Subcutaneous adipose tissue (tissue), 4 donors: ENCODE results near the gene CLIC1. TPM values are rescaled to one million over a fixed set of nuclear protein-coding genes. Genes with fewer than 3 reads are reported as not detected.

Source experiments
- total RNA-seq, 4 donors: library from RNA; depleted of rRNA; stranded (reverse); fragments of >200 nt; gene quantifications; one replicate each; pipeline ENCODE4 v1.1.0, GENCODE V29; 2016
- TF ChIP-seq, protein P1 (sequence below): fragments of 450-650 bp; IDR thresholded peaks from one replicate; pipeline ENCODE4 v1.5.1; 2016; ENCODE audit warnings: low read depth, mild to moderate bottlenecking, control low read depth, antibody characterized with exemption, moderate library complexity

CLIC1 gene
- 100 to 1,000 TPM; 181 to 503 (median 311) TPM for total RNA-seq

- TF ChIP-seq, protein P1, sequence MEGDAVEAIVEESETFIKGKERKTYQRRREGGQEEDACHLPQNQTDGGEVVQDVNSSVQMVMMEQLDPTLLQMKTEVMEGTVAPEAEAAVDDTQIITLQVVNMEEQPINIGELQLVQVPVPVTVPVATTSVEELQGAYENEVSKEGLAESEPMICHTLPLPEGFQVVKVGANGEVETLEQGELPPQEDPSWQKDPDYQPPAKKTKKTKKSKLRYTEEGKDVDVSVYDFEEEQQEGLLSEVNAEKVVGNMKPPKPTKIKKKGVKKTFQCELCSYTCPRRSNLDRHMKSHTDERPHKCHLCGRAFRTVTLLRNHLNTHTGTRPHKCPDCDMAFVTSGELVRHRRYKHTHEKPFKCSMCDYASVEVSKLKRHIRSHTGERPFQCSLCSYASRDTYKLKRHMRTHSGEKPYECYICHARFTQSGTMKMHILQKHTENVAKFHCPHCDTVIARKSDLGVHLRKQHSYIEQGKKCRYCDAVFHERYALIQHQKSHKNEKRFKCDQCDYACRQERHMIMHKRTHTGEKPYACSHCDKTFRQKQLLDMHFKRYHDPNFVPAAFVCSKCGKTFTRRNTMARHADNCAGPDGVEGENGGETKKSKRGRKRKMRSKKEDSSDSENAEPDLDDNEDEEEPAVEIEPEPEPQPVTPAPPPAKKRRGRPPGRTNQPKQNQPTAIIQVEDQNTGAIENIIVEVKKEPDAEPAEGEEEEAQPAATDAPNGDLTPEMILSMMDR = no peak
Measured at GRCh38 chr6:31736021-31736767, at the start of gene CLIC1. Gene CLIC1, minus strand, starts transcription at chr6:31736530. Its CDS starts 230 bp downstream, at chr6:31736300.

DNA sequence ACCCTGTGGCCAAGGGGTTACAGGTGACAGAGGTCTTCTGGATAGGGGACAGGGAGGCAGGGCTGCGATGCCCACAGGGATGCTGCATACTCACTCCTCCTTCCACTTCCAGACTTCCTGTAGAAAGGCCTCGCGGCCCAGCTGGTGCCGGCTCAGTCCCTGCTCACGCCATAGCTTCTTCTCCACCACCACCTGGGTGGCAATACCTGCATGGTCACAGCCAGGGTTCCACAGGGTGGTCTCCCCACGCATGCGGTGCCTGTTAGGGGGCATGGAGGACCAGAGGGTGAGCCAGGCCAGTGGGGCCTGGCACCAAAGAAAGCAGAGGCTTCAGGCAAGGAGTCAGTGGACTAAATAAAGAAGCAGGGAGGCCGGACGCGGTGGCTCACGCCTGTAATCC, 49.1 kb upstream of the CLIC1 start:
- TF ChIP-seq, protein P1 = no peak

GRCh38 chr6:31784098-31784925, 48.0 kb upstream of the CLIC1 start:
- TF ChIP-seq, protein P1 = no peak

DNA sequence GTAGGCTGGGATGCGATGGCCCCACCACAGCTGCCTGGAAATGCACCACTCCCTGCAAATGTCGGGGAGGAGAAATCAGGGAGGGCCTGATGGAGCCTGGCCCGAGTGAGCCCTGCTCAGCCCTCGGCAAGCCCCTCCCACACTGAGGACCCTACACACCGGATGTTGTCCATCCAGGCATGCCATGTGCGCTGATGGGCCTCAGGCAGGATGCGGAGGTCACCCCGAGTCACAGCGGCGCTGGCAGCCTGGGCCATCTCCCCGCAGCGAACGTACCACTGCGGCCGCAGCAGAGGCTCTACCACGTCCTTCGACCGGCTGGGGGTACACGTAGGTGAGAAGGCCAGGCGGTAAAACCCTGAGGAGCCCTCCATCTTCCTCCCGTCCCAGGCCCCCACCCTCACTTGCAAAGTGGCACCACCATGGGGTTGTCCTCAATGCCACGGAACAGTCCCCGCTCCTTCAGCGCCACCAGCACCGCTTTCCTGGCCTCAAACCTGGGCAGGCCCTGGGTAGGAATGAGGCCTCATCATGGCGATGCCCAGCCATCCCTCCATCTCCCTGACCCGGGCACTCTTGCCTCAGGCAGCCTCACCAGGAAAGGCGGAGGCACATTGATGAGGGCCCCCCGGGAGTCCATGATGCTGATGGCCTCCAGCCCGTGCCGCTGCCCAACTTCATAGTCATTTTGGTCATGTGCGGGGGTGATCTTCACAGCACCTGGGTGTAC, 46.0 kb upstream of the CLIC1 start:
- TF ChIP-seq, protein P1 = no peak

DNA sequence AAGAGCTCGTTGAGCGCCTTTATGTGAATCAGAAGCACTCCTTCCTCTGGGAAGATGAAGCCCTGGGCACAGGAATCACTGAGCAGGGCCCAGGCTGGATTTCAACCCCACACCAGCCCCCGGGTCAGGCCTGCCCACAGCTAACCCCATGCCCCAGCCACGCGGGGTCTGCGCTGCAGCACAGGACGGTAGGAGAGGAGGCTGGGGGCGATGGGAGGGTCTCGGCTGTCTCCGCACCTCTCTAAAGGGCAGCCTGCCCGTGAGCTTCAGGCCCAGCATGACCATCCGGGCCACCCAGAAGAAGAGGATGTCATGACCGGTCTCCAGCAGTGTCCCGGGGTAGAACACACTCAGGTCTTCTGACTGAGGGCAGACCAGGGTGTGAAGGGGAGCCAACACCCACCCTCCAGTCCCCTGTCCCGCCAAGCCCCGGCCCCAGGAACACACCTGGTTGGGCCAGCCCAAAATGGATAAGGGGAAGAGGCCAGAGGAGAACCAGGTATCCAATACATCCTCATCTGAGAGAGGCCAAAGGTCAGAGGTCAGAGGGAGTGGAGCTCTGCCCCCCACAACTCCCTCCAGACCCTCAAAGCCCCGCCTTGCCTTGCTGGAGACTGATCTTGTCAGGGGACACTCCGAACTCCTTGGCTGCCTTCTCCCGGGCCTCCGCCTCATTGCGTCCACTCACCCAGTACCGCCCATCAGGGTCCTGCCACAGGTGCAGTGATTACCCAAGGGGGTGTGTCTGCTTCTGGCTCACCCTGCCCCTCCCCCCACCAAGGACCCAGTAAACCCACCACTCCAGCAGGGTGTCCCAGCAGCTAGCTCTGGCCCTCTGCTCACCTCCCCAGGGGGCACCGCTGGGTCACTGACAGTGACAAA, 45.2 kb upstream of the CLIC1 start:
- TF ChIP-seq, protein P1 = no peak

DNA sequence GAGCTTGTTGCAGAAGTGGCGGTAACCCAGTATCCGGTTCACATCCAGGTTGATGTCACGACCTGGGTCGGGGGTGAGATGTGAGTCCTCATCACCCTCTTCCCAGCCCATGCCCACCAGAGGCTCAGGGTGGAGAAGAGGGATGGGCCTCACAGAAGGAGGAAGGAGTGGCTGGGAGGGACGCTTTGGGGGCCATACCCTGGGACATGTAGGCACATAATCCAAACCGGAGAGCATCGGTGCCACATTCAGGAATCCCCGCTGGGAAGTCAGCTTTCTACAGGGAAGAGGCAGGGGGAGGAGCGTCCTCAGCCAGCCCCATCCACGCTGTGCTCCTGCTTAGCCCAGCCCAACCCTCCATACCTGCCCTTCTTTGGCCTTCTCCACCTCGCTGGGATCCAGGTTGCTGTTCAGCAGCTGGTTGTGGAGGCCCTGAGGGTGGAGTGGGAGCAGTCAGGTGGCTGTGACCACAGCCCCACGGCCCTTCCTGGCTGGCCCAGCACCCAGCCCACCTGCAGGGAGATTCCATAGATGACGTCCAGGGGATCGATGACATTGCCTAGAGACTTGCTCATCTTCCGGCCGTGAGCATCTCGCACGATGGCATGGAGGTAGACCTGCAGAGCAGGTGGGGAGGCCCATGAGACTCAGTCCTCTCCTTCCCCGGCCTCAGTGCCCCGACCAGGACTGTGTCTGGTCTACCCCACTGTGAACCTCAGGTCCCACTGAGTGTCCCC, 44.3 kb upstream of the CLIC1 start:
- TF ChIP-seq, protein P1 = no peak
